ENCODE data around the gene NOC2L.
"Not testable (repeated sequence)": the region's sequence is repeated elsewhere in the genome, so short reads cannot be mapped to it uniquely, and the experiment has no call there.

Gene NOC2L

DNA sequence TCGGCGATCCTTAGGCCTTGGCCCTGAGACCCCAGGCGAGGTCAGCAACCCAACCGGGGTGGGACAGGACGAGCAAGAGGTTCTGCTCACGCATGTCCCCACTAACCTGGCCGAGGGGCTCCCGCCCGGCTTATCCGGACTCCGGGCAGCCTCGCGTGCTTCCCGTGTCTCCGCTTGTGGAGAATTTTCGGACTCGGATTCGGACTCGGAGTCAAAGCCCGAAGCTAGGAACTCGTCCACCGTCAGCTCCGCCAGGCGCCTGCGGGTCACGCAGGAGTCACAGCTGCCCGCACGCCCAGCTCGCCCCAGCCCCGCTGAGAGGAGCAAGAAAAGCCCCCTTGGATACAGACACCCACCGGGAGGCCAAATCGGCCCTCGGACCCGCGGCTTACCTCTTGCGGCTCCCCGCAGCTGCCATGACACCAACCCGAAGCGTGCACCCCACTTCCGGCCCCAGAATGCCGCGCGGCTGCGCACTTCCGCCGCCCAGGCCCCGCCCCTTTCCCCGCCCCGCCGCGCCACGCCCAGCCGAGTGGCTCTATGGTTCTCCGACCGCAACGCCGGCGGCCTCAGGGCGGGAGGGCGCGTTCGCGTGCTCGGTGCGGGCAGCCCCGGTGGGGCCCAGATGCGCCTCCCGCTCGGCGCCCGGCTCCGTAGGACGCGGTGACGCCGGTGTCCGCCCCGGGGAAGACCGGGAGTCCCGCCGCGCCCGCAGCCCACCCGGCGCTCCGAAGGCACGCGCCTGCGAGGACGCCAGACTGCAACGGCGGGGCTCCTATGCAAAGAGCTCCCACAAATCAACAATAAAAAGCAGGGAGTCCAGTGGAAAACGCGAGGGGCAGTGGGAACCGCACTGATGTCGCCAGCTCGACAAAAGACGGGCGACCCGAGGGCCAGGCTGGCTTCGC, at the start of gene NOC2L:
Gene NOC2L (minus strand): TSS at position 434 of the 908 bp plus-strand sequence. CDS start 16 bp downstream, at position 418.
- DNase-seq = peak; percentile 86

- no peak for DNase-seq
Measured at GRCh38 chr1:1006305-1007159, 47.5 kb upstream of the NOC2L start.

GRCh38 chr1:1005774-1006304, 46.8 kb upstream of the NOC2L start:
- no peak for DNase-seq

- DNase-seq = no peak
Measured at GRCh38 chr1:1004780-1005697, 46.0 kb upstream of the NOC2L start.

DNA sequence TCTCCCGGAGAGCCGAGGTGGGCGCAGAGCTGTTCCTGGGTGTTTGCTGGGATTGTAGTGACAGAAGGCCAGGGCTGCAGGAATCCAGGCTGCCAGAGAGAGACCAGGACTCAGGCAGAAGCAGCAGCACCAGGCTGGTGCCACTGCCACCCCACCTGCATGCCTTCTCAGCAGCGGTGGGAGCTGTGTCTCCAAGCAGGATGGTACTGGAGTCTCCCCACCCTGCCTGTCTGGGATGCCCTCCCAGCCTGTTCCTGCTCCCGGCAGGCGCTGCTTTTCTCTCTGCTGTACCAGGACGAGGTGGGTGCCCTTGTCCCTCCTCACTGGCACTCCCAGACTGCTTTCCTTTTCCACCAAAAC, 45.3 kb upstream of the NOC2L start:
- DNase-seq = no peak

DNA sequence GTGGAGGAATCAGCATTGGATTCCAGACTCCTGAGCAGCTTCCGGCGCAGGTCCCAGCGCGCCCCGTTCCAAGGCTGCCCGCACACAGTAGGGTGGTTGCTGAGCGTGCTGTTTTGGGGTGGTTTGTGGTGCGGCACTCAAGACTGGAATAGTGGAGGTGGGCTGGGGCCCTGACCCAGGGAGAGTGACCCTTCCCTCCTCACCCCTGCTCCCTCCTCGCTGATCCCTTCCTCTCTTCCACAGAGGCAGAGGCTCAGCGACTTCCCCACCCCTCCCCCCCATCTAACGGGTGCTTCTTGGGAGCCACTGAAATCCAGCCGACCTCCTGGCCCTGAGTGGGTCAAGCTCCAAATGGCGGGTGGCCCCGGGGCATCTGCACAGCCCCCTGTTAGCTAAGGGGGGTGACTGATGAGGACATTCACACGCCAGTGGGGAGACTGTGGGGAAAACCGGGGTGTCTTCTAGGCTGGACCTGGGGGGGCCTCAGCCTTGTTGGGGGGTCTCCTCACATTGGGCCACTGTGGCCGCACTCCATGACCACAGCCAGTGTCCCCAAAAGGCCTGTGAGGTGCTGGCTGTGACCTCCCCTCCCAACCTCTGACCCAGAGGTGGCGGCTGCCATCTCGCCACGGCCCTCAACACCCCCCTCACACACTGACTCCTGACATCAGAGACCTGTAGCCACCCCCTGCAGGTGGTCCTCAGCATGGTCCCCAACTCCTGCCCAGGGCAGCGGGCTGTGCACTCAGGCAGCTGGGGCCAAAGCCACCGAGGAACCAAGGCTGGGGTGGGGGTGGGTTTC, 44.8 kb upstream of the NOC2L start:
- no peak for DNase-seq

DNA sequence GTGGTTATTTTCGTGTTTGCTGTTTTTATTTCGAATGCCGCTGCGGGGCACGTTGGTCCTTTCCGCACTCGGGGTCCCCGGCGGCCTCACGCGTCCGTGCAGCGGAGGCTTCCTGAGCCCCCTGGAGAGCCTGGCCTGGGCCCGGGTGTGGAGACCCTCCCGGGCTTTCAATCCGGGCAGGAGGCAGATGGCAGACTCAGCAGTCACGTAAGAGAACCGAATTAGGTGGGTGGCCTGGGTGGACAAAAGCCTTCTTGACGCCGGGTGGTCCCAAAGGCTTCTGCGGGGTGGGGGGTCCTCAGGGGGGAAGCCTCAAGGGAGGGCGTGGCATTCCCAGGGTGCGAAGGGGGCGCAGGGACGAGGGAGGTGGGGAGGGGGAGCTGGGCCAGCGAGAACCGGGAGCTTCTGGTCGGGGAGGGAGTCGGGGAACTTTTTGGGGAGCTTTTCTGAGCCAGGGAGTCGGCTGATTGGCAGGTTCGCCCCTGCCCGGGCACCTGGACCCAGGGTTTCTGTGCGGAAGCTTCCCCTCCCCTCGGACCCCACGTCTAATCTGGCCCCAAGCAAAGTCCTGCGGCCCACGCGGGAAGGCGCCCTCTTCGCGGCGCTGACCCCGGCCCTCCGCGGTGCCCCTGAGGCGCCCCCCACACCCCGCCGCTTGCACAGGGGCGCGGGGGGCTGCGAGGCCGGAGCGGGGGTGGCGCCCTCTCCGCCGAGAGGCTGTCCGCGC, 42.2 kb upstream of the NOC2L start:
- DNase-seq = no peak

DNA sequence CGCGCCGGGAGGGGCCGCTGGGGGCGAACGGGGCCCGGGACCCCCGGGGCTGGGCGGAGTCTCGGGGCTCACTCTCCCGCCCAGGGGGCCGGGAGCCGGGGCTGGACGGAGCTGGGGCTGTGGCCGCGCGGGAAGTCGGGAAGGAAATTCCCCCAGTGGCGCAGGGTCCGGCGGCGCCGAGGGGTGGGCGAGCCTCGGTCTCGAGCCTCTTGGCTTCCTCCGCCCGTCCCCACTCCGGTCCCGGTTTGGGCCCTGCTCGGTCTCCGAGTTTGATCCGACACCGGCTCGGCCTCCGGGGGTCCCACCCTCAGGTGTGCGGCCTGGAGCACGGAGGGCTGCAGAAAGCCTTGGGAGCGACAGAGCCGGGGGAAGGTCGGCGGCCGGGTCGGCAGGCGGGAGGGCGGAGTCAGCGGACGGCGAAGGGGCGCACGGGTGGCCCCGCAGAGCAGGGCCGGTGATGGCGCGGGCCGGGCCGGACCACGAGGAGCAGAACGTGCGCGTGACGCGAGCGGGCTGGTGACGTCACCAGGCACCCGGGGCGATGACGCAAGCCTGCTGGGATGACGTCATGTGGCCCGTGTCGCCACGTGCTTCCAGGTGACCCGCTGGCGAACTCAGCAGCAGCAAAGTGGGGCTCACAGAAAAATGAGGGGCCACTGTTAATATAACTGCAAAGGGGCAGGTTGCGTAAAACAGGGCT, 41.5 kb upstream of the NOC2L start:
- peak; percentile 53 for DNase-seq

DNA sequence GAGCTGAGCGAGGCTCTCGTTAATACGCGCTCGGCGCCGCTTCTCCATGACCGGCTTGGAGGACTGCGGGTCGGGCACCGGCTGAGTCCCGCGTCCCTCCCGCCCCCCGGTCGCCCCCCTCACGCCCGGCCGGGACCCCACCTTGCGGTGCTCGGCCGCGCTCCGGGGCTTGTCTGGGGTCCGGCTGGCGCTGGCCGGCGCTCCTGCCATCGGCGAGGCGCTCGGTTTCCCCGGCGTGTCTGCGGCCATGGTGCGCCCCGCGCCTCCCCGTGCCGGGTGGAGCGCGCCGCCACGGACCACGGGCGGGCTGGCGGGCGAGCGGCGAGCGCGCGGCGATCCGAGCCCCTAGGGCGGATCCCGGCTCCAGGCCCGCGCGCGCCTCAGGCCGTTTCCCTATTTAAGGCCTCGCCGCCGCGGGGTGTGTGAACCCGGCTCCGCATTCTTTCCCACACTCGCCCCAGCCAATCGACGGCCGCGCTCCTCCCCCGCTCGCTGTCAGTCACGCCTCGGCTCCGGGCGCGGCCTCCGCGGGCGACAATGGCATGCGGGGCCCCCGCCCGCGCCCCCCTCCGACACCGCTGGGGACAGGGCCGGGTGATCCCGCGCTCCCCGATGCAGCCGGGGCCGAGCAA, 40.8 kb upstream of the NOC2L start, which contains the start of gene HES4:
Gene HES4 (minus strand): TSS at position 373 of the 632 bp plus-strand sequence. CDS start 124 bp downstream, at position 249.
- DNase-seq = peak; percentile 82

GRCh38 chr1:998995-999724, 40.1 kb upstream of the NOC2L start:
- no peak for DNase-seq

- no peak for DNase-seq
Measured at GRCh38 chr1:998745-998994, 39.6 kb upstream of the NOC2L start.

DNA sequence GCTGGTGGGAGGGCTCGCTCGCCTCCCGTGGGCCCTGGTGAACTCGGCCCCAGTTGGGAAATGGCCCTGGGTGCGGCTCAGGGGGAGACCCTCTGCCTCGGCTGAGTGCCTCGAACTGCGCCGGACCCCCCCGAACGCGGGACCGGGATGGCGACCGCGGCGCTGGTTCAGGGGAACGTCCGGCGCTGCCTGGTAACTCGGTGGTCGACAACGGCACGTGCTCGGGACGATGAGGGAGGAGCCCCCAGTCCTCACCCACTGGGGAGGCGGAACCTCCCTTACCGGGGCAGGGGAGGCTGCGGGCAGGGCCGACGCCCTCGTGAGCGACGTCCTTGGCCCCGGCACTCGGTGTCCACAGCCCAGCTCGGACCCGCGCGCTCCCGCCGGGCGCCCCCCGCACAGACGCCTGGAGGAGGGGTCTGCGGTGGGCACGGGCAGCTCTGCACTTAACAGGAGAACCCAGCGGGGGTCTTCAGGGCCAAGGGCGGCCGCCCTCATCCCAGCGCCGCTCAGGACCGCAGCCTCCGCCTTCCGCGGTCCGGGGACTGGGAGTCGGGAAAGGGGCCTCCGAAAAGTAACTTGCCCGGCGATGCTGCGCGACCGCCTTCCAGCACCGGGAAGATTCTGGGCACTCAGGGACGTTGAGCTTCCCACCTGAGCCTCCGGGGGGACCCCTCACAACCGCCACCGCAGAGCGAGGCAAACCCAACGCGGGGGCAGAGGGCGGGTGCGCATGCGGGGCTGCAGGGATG, 39.1 kb upstream of the NOC2L start:
- DNase-seq = no peak

DNA sequence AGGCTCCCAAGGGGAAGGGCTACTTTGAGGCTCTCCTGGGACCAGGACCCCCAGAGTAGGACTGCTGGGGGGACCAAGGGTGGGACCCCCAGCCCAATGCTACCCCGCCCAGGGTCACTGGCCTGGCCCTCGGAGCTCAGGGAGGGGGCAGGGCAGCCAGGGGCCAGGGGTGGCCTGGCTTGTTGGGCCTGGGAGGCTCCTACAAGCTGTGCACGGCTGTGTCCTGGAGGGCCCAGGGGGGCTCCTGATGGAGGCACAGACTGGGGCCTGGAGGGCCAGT, 38.6 kb upstream of the NOC2L start:
- DNase-seq = no peak

GRCh38 chr1:996851-997712, 38.0 kb upstream of the NOC2L start:
- DNase-seq = no peak

- no peak for DNase-seq
Measured at GRCh38 chr1:995665-996633, 36.9 kb upstream of the NOC2L start.

DNA sequence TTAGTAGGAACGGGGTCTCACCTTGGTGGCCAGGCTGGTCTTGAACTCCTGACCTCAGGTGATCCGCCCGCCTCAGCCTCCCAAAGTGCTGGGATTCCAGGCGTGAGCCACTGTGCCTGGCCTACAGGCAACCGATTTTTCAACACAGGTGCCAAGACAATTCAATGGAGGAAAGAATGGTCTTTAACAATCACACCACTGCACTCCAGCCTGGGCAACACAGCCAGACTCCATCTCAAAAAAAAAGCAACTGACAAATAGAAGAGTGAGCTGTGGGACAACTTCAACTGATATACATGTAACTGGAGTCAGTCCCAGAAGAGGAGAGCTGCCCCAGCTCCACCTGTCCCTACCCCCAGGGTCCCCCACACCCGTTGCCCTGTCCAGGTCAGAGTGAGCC, 35.5 kb upstream of the NOC2L start:
- not testable (repeated sequence) for DNase-seq

Measured in HCEC 1CT (cell line).